ENCODE results near the gene CXCR5.

CXCR5 gene

DNA sequence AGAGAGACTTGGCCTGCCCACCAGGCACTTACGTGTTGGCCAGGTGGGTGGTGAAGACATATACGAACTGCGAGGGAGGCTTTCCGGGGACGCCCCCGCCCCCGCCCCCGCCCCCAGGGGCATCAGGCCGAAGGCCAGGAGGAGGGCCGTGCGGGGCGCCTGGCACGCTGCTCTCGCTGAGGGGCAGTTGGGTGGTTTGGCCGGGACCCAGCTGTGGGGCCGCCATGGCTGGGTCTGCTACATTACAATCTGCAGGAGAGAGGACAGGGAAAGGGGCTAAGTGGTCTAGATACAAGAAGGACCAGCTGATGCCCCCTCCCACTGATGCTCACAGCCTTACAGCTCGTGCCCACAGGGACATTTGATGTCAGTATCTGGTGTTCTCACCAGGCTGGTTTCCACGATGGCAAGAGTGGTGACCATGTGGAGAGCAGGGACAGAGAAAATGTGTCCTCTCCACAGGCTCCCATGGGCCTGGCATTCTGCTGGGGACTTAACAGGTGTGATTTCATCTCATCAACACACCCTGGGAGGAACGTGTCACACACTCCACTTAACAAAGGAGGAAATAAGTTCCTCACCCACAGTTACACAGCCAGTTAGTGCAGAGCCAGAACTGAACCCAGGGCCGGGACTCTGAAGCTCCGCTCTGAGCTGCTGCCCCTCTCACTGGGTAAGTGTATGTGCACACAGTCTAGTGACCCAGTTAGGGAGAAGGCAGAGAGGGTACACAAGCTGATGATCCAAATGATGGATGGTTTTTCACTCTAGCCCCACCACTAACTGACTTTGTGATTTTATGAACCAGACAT lies 19.7 kb downstream of the CXCR5 start:
- TF ChIP-seq, protein P1, sequence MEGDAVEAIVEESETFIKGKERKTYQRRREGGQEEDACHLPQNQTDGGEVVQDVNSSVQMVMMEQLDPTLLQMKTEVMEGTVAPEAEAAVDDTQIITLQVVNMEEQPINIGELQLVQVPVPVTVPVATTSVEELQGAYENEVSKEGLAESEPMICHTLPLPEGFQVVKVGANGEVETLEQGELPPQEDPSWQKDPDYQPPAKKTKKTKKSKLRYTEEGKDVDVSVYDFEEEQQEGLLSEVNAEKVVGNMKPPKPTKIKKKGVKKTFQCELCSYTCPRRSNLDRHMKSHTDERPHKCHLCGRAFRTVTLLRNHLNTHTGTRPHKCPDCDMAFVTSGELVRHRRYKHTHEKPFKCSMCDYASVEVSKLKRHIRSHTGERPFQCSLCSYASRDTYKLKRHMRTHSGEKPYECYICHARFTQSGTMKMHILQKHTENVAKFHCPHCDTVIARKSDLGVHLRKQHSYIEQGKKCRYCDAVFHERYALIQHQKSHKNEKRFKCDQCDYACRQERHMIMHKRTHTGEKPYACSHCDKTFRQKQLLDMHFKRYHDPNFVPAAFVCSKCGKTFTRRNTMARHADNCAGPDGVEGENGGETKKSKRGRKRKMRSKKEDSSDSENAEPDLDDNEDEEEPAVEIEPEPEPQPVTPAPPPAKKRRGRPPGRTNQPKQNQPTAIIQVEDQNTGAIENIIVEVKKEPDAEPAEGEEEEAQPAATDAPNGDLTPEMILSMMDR (conservative IDR thresholded peaks at IDR 0.05): no peak
- no peak overlapping the region for H3K27ac ChIP-seq

- H3K27ac ChIP-seq: no peak overlapping the region; the same call in 1 of the 2 replicates
- TF ChIP-seq, protein P1 (conservative IDR thresholded peaks at IDR 0.05): peak; percentile 91
Measured at GRCh38 chr11:118907051-118908042, 23.7 kb downstream of the CXCR5 start.

DNA sequence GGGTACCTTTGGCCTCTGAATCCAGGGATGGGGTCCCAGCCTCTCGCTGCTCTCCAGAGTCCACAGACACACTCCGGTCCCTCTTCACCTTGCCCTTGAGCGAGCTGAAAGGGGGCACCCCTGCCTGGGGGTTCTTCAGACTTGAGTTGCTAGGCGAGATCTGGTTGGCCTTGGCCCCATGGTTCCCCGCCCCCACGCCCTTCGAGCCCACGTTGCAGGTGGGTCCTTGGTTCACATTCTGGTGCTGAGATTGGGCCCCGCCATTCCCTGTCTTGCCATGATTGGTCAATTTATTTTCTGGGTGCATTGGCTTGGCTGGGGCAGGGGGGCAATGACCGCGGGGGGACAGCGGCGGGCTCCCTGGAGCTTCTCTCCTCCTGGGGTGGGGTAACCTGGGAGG lies 24.6 kb downstream of the CXCR5 start:
- TF ChIP-seq, protein P1 (conservative IDR thresholded peaks at IDR 0.05): no peak
- peak overlapping the region; percentile 67 for H3K27ac ChIP-seq

GRCh38 chr11:118908901-118909618 lies 25.4 kb downstream of the CXCR5 start:
- peak overlapping the region; percentile 67 for H3K27ac ChIP-seq
- TF ChIP-seq, protein P1 (conservative IDR thresholded peaks at IDR 0.05): no peak

GRCh38 chr11:118909619-118910308 lies 26.1 kb downstream of the CXCR5 start:
- peak overlapping the region; percentile 67 for H3K27ac ChIP-seq
- TF ChIP-seq, protein P1 (conservative IDR thresholded peaks at IDR 0.05): no peak

DNA sequence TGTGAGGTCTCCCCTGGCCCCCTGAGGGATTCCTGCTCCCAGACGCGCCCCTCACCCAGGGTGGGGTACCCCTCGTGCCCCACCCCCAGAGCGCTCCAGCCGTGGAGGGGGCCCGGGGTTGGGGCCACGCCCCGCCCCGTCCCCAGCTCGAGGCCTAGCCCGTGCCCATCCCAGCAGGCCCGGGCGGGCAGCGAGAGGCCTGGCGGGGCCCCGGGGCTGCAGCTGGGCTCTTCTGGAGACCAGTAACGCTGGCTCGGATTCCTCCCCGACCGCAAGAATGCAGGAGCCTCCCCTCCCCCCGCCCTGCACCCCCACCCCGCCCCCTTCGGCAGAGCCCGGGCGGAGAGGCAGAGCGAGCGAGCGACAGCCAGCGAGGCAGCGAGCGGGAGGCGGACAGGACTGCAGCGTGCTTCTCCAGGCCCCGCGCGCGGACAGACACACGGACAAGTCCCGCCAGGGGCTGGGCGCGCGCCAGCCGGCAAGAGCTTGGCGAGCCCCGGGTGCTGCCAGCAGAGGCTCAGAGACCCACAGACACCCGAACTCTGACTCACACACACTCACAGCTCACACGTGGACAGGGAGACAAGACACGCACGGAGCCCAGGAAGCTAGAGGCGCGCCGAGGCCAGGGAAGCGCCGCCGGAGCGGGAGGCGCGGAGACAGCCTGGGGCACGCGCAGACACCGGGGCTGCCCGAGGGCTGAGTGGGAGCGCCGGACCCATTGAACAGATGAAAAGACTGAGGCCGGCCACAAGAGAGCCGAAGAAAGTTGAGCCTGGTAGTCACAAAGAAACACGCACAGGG lies 26.8 kb downstream of the CXCR5 start:
- no peak overlapping the region; the same call in 1 of the 2 replicates for H3K27ac ChIP-seq
- TF ChIP-seq, protein P1 (conservative IDR thresholded peaks at IDR 0.05): no peak

Measured in VCaP (cell line).